NCI-H524 (cell line): Measurements from ENCODE around the gene PRPF38A.
A peak's percentile ranks its signal among the peaks of the same experiment; 100 is the strongest.

Experiments
- DNase-seq, 2 experiments: peaks; one replicate each; lab custom pipeline; 2025; lab: John Stamatoyannopoulos, UW

Gene PRPF38A

DNA sequence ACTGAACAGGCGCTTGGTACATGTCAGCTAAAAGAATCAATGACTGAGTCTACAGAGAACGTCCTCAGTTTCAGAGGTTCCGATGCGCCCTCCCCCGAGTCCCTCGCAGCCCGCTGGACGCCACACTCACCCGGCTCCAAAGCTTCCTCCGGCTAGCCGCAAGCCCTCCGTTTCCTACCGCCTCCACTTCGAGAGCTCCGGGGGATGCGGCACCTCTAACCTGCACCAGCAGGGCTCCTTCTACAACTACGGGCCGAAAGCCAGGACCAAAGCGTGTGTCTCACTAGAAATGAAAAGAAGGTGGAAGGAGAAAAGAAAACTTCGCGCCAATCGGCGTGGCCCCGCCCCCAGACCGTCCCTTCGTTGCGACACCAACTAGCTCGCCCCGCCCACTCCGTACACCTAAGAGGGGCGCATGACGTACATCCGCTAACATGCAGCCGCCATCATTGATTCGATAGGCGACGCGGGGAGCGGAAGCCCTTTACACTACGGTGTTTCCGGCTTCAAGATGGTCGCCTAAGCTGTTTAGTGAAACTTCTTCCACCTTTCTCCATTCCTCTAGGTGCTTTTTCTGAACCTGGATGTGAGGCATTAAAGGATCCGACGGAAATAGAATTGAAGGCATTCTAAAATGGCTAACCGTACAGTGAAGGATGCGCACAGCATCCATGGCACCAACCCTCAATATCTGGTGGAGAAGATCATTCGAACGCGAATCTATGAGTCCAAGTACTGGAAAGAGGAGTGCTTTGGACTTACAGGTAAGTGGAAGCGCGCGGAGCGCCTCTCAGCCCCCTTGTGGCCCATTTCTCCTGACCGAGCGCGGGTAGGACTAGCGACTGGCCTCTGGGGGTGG, at the start of gene PRPF38A, which contains the start of gene ORC1:
Gene PRPF38A, plus strand, starts transcription at position 487 of the 859 bp plus-strand sequence. Its CDS starts 148 bp downstream, at position 635.
Gene ORC1, minus strand, starts transcription at position 308 of the 859 bp plus-strand sequence. CDS start 2,200 bp downstream, outside the sequence.
- peak; percentile 92 to 96 for DNase-seq

- DNase-seq = no peak
Measured at GRCh38 chr1:52355436-52355835, 49.0 kb upstream of the PRPF38A start.

DNA sequence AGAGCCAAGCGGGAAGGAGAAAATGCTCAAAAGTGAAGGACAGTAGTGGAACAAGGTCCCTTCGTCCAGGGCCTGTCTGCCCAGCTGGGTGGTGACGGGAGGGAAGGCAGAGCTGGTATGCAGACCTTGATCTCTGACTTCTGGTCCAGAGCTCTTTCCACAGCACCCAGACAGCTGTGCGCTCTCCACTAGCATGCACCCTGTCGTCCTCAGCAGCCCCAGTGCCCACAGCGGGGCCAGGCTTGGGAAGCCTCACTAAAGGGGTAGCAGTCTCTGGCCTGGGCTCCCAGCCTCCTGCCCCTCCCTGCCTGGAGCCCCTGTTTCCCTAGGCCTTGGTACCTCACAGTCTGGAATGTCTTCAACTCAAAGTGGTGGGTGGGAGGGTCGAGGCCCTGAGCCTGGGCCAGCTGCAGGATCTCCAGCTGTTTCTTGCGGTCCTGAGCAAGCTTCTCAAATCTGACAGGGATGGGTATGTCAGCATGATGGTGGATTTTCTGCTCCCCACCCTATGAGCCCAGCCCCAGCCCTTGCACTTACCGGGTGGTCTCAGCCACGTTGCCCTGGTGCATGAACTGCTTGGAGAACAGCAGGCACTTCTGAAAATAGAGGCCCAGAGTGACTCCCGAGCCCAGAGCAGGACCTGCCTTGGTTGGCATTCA, 48.4 kb upstream of the PRPF38A start:
- DNase-seq = no peak

- DNase-seq = no peak
Measured at GRCh38 chr1:52356818-52357355, 47.5 kb upstream of the PRPF38A start.

DNA sequence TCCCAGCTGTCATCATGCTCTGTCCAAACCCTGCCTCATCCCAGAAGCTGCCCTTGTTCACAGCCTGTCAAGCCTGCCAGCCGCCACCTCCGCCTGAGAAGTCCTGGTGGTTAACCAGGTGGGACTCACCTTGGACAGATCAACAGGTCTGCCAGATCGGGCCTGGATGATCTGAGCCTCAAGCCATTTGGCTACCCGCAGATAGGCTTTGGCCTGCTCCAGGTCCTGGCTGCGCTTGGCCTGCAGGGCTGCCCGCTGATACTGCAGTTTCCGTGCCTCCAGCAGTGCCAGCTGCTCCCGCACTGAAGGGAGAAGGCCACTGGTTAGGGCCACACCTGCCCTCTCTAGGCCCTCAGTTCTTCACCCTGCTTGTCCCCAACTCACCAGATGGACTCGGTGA, 47.0 kb upstream of the PRPF38A start:
- no peak for DNase-seq

DNA sequence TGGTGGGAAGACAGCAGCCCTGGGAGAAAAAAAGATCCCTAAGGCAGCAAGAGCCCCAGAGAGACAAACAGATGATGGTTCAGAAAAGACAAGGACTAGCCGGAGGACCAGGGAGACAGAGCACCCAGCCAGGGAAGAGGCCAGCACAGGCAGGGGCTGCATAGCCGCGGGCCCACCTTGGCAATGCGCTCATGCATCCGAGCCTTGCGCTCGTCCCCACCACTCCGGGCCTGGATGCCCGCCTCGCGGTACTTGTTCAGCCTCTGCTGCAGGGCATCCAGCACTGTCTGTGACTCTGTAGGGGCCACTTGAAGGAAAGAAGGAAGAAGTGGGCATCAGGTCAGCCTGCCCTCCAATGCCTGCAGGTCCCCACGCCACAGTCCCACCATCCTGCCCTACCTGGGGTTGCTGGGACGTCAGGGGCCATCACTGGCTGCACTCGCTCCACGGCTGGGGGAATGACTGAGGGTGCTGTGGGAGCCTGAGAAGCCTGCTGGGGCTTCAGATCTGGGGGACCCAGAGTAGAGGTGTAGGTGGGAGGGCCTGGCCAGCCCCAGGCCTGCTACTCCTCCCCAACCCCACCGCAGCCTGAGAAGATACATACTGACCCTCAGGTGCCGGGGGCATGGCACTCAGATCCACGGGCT, 45.4 kb upstream of the PRPF38A start:
- no peak for DNase-seq

DNA sequence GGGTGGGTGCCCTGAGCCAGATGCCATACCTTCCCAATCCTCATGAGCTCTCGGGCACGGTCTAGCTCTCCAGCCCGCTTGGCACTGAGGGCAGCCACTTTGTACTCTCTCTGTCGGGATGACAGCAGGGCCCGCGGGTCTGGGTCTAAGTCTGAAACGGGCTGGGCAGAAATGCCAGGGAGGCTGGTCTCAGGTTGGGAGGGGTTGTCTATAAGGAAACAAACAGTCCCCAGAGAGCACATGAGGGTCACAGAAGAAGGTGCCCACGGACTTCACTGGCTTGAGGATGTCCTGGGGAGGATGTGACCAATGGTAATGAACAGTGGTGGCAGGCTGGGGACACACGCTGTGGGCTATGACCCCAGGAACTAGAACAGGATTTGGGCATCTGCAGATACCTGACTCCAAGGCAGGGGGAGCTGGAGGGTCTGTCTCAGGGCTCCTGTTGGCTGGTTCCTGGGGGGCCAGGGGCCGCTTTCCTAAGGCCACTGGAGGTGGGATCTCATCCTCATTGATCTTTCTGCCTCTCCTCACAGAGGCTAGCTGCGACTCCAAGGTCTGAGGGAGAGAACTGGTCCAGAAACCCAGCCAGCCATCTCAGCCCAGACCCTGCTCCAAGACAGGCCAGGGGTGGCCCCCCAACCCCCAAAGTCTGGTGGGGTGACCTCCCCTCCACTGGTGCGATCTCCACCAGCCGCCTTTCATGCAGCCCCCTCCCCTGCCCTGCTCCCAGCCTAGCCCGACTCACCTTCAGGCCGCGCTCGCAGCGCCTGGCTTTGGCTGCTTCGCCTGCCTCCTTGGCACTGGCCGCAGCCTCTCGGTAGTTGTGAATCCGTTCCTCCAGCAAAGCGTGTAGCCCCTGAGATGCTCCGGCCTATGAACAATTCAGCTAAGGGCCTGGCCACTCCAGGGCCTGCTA, 44.5 kb upstream of the PRPF38A start:
- DNase-seq = no peak

- no peak for DNase-seq
Measured at GRCh38 chr1:52360595-52360968, 43.8 kb upstream of the PRPF38A start.

- DNase-seq = no peak
Measured at GRCh38 chr1:52364235-52364839, 40.1 kb upstream of the PRPF38A start.

DNA sequence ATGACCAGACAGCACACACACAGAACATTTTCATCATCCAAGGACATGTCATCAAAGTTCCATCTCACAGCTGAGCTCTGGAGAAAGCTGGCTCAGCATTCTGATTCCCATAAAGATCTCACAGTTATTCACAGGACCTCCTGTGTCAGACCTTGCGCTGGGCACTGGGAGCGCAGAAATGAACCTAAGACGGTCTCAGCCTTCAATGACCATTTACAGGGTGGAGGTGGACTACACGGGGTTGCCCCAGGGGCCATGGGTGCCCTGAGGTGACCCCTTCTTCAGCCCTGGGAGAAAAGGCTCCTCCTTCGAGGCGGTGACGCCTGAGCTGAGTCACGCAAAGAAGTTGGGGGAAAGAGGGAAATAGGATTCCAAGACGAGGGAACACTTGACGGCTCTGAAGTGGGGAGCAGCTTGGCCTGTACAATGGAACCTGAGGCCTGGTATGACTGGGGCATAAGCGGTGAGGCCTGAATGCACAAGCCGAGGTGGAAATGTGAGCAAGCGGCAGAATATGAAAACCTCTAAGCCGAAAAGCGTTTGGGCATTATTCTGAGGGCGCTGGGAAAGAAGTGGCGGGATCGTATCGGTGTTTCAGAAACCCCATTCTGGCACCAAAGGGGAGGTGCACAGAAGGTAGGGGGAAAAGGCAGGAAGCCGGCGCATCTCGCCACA, 39.2 kb upstream of the PRPF38A start:
- peak in 1 of 2 experiments; percentile 32 for DNase-seq

DNA sequence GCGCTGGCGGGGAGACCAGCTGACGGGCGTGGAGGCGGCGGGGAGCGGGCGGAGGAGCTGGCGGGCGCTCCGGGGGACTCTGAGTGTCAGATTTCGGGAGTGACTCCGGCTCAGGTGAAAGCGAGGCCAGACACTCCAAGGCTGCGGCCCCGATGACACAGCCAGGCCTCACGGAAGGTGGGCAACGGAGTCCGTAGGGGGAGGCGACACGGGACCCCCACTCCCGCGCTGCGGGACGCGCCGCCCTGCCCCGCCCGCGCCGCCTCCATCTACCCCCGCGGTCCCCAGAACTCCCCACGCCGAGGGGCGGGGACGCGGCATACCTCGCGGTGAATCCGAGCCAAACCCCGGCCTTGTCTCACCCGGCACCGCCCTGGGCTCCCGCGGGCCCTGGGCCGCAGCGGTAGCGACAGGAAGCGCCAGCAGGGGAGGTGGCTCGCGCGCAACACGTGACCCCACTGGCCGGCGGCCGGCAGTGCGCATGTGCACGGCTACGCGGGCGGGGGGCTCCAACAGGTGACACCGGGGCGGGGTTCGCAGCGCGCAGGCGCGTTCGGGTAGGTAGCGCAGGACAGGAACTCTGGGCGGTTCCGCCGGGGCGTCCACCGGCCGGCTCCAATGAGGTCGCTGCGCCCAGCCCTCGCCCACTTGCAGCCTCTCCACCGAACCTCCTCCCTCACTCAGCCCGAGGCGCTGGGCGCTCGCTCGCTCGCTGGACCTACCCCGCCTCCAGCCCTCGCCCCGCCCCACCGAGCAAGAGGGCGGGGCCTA, 38.5 kb upstream of the PRPF38A start, which contains the start of gene CC2D1B:
Gene CC2D1B, minus strand, starts transcription at position 460 of the 771 bp plus-strand sequence. CDS start 1,585 bp downstream, outside the sequence.
- DNase-seq = peak; percentile 93 to 96

- DNase-seq = no peak
Measured at GRCh38 chr1:52366517-52366827, 37.9 kb upstream of the PRPF38A start.

DNA sequence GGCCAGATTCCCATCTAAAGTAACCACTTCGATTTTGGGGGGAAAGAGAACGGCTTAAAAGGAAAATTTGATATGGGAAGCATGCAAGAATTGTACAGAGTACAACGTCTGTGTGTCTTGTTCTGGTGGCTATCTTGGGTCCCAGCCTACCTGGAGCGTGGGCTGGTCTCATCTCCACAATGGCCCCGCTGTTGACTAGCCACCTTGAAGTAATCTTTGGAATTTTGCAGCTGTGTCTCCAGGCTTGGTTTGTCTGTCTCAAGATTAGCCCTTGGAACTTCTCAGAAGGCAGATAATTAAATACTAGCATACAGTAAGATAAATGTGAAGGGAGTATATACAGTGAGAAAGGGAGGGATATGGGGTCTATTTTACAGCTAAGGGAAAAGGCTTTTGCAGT, 37.1 kb upstream of the PRPF38A start:
- no peak for DNase-seq

DNA sequence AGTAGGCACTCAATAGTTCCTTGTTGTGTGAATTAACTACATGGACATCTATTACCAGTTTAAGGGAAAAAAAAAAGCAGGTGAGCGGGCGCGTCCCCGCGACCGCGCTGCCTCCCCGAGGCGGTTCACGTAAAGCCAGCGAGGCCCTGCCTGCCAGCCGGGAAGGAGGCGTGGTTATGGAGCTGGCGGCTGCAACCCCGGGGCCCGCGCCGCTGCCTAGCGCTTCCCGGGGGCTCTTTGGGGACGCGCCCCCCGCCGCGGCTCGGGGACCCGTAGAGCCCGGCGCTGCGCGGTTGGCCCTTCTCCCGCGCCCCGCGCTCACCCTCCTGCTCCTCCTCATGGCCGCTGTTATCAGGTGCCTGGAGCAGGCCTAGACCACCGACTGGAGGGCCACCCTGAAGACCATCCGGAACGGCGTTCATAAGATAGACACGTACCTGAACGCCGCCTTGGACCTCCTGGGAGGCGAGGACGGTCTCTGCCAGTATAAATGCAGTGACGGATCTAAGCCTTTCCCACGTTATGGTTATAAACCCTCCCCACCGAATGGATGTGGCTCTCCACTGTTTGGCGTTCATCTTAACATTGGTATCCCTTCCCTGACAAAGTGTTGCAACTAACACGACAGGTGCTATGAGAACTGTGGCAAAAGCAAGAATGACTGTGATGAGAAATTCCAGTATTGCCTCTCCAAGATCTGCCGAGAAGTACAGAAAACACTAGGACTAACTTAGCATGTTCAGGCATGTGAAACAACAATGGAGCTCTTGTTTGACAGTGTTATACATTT, 35.8 kb upstream of the PRPF38A start:
- peak in 1 of 2 experiments; percentile 51 for DNase-seq

DNA sequence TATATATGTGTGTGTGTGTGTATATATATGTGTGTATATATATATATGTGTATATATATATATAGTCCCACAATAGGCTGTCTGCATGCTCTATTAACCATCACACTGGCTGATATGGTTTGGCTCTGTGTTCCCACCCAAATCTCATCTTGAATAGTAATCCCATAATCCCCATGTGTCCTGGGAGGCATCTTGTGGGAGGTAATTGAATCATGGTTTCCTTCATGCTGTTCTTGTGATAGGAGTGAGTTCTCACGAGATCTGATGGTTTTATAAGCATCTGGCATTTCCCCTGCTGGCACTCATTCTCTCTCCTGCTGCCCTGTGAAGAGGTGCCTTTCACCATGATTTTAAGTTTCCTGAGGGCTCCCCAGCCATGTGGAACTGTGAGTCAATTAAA, 34.6 kb upstream of the PRPF38A start:
- peak; percentile 13 to 51 for DNase-seq

- no peak for DNase-seq
Measured at GRCh38 chr1:52385376-52385775, 19.0 kb upstream of the PRPF38A start.

- no peak for DNase-seq
Measured at GRCh38 chr1:52386458-52386857, 17.9 kb upstream of the PRPF38A start.

GRCh38 chr1:52393174-52393573, 11.2 kb upstream of the PRPF38A start:
- no peak for DNase-seq

GRCh38 chr1:52399629-52400028, 4.8 kb upstream of the PRPF38A start:
- DNase-seq = no peak
